ENCODE measurements around the gene C1QTNF12. TPM values are rescaled to one million over a fixed set of nuclear protein-coding genes. Genes with fewer than 3 reads are reported as not detected.

C1QTNF12 gene
- total RNA-seq, 1 donor from 2014 or later = 2.6 TPM

DNA sequence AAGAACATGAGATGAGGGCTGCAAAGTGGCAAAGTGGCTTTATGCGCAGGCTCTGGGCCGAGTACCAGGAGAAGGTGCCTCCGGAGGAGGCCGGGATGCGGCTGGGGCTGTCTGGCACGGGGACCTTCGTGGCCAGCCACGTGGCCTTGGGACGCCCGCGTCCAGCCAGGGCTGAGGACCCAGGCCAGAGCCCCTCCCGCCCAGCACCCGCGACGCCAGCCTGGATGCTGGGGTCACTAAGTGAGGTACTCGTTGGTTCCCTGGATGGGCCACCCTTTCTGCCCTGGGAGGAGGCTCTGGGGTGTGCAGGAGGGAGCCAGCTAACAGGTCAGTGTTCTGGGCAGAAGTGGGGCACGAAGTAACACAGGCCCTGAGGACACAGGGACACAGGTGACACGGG, 46.3 kb upstream of the C1QTNF12 start:
- Histone ChIP-seq H3K4me3 (no peak overlapping the region), H3K4me1 (no peaks in the 10 kb centered on the region), H3K27me3 (no peaks in the 10 kb centered on the region), H3K27ac (no peak overlapping the region), H3K36me3 (no peaks in the 10 kb centered on the region), H3K9me3 (no peaks in the 10 kb centered on the region)
- no peak for ATAC-seq
- TF ChIP-seq, protein P1, sequence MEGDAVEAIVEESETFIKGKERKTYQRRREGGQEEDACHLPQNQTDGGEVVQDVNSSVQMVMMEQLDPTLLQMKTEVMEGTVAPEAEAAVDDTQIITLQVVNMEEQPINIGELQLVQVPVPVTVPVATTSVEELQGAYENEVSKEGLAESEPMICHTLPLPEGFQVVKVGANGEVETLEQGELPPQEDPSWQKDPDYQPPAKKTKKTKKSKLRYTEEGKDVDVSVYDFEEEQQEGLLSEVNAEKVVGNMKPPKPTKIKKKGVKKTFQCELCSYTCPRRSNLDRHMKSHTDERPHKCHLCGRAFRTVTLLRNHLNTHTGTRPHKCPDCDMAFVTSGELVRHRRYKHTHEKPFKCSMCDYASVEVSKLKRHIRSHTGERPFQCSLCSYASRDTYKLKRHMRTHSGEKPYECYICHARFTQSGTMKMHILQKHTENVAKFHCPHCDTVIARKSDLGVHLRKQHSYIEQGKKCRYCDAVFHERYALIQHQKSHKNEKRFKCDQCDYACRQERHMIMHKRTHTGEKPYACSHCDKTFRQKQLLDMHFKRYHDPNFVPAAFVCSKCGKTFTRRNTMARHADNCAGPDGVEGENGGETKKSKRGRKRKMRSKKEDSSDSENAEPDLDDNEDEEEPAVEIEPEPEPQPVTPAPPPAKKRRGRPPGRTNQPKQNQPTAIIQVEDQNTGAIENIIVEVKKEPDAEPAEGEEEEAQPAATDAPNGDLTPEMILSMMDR (IDR thresholded peaks at IDR 0.05) = no peak
- intact Hi-C loops (cut with DNase I) = no loop called here
- DNase-seq = no peak

- Histone ChIP-seq H3K27me3 (no peaks in the 10 kb centered on the region), H3K4me3 (no peak overlapping the region), H3K36me3 (no peaks in the 10 kb centered on the region), H3K9me3 (no peaks in the 10 kb centered on the region), H3K4me1 (no peaks in the 10 kb centered on the region), H3K27ac (no peak overlapping the region)
- TF ChIP-seq, protein P1 (IDR thresholded peaks at IDR 0.05) = no peak
- DNase-seq (no peak), ATAC-seq (no peak)
- intact Hi-C loops (cut with DNase I) = no loop called here
Observed at GRCh38 chr1:1292442-1292779, 45.9 kb upstream of the C1QTNF12 start.

- TF ChIP-seq, protein P1 (IDR thresholded peaks at IDR 0.05) = peak; percentile 63
- no peak overlapping the region for H3K27ac ChIP-seq
- H3K36me3 ChIP-seq = no peaks in the 10 kb centered on the region
- intact Hi-C loops (cut with DNase I) = no loop called here
- H3K9me3 ChIP-seq = no peaks in the 10 kb centered on the region
- H3K27me3 ChIP-seq = peaks cover 4% of the 10 kb centered on the region
- DNase-seq = peak; percentile 82
- no peaks in the 10 kb centered on the region for H3K4me1 ChIP-seq
- peak; percentile 72 for ATAC-seq
- H3K4me3 ChIP-seq = no peak overlapping the region
Observed at GRCh38 chr1:1291548-1292441, 45.3 kb upstream of the C1QTNF12 start.

GRCh38 chr1:1291023-1291528, 44.6 kb upstream of the C1QTNF12 start:
- H3K4me1 ChIP-seq = no peaks in the 10 kb centered on the region
- ATAC-seq (no peak), DNase-seq (no peak)
- H3K4me3 ChIP-seq = no peak overlapping the region
- no peaks in the 10 kb centered on the region for H3K9me3 ChIP-seq
- H3K27me3 ChIP-seq = peaks cover 10% of the 10 kb centered on the region
- H3K36me3 ChIP-seq = no peaks in the 10 kb centered on the region
- H3K27ac ChIP-seq = no peak overlapping the region
- TF ChIP-seq, protein P1 (IDR thresholded peaks at IDR 0.05) = no peak
- intact Hi-C loops (cut with DNase I) = no loop called here

- no peak overlapping the region for H3K27ac ChIP-seq
- peaks cover 14% of the 10 kb centered on the region for H3K27me3 ChIP-seq
- no peaks in the 10 kb centered on the region for H3K9me3 ChIP-seq
- intact Hi-C loops (cut with DNase I) = no loop called here
- ATAC-seq (peak; percentile 63), DNase-seq (peak; percentile 83)
- H3K4me1 ChIP-seq = no peaks in the 10 kb centered on the region
- TF ChIP-seq, protein P1 (IDR thresholded peaks at IDR 0.05) = peak; percentile 59
- H3K4me3 ChIP-seq = no peak overlapping the region
- no peaks in the 10 kb centered on the region for H3K36me3 ChIP-seq
Observed at GRCh38 chr1:1290238-1290731, 43.8 kb upstream of the C1QTNF12 start.

Measured in upper lobe of right lung (tissue), 1 donor.